Tibial nerve (tissue), 4 donors: Measurements from ENCODE around the gene TSPAN32. TPM values are rescaled to one million over a fixed set of nuclear protein-coding genes. Genes with fewer than 3 reads are reported as not detected.

Experiments
- DNase-seq, 2 donors: peaks; one replicate each; pipeline ENCODE4 v3.0.0-alpha.2; 2019; ENCODE audit warnings: low spot score in 2 of 2
- H3K27ac ChIP-seq, 4 donors: fragments of 200-600 bp; sonication (generic) in 3 of 4; one replicate each; pipeline ENCODE4 v1.5.1; 2017 to 2019; ENCODE audit warnings: mild to moderate bottlenecking in 1 of 4
- H3K27me3 ChIP-seq, 2 donors: fragments of 200-600 bp; sonication (generic) in 1 of 2; one replicate each; pipeline versions ENCODE4 v1.5.1 to v1.6.0; 2017 to 2019
- H3K36me3 ChIP-seq, 3 donors: fragments of 200-600 bp; sonication (generic); one replicate each; pipeline ENCODE4 v1.5.1; 2018 to 2019
- H3K4me1 ChIP-seq, 4 donors: fragments of 200-600 bp; sonication (generic) in 3 of 4; one replicate each; pipeline ENCODE4 v1.5.1; 2017 to 2019
- H3K4me3 ChIP-seq, 4 donors: fragments of 200-600 bp; sonication (generic) in 3 of 4; one replicate each; pipeline ENCODE4 v1.5.1; 2017 to 2019; ENCODE audit warnings: mild to moderate bottlenecking in 1 of 4, moderate library complexity in 1 of 4
- H3K9me3 ChIP-seq, 4 donors: fragments of 200-600 bp; sonication (generic) in 3 of 4; one replicate each; pipeline ENCODE4 v1.5.1; 2017 to 2019
- EP300 ChIP-seq, 2 donors: sonication (generic); formaldehyde crosslinking; IDR thresholded peaks; one replicate each; pipeline ENCODE4 v1.6.1; 2017; ENCODE audit warnings: antibody characterized with exemption in 2 of 2, mild to moderate bottlenecking in 1 of 2
- POLR2A ChIP-seq, 2 donors: fragments of 450-650 bp; IDR thresholded peaks; one replicate each; pipeline ENCODE4 v1.6.1; 2017; ENCODE audit warnings: antibody characterized with exemption in 2 of 2, mild to moderate bottlenecking in 2 of 2, moderate library complexity in 2 of 2
- WGBS, 2 donors: methylation state at CpG; one replicate each; pipeline ENCODE4 v1.1.5; 2018; 5-methylcytosine and 5-hydroxymethylcytosine counted together
- total RNA-seq, 4 donors: library from RNA; depleted of rRNA; stranded (reverse); fragments of >200 nt; gene quantifications; one replicate each; pipeline ENCODE4 v1.1.0, GENCODE V29; 2016
- TF ChIP-seq, protein P1 (sequence below), 5 experiments: fragments of 200-600 bp in 3 of 5; fragments of 450-650 bp in 2 of 5; sonication (generic) in 3 of 5; IDR thresholded peaks; one replicate each; pipeline ENCODE4 v1.5.1; 2016 to 2019; ENCODE audit warnings: antibody characterized with exemption in 5 of 5, mild to moderate bottlenecking in 3 of 5, moderate library complexity in 2 of 5

Gene TSPAN32
- total RNA-seq, 4 donors from 2014 or later: 1.8 to 9.0 (median 5.8) TPM

DNA sequence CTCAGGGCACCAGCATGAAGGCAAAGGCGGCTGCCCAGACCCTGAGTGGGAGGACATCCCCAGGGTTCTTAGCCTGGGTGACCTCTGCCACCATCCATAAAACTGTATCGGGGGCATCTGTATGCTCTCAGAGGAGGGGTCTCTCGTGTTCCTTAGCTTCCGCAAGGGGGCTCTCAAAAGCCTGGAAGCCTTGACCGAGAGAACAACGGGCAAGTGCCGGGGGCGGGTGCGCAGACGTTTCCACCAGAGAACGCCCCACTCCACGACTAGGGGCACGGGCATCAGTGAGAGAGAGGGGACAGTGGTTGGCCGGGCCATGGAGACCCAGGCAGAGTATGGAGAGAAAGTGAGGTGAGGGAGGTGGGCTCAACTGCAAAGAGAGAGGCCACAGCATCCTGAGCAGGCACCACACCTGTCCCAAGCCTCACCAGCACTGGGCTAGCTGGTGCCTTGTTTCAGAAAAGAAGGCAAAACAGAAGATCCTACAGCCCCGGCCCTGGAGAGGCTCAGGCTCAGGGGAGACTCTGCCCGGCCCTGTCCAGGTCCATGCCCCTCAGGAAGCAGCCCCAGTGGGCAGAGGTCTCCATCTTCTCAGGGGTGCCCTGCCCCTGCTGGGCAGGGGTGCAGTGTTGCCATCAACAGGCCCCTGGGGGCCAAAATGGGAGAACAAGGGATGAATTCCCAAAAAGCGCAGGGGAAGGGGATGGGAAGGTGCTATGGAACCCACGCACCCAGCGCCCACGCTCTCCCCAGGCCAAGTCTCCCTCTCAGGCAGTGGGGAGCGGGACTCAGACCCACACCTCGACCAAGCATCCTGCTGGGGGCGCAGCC, 5.9 kb downstream of the TSPAN32 start:
- no peaks in the 10 kb centered on the region for H3K36me3 ChIP-seq
- H3K9me3 ChIP-seq: no peaks in the 10 kb centered on the region
- peaks cover 0 to 78% (median 59%) of the 10 kb centered on the region in 4 donors for H3K4me1 ChIP-seq
- no peaks in the 10 kb centered on the region for H3K27me3 ChIP-seq
- peak overlapping the region; percentile 70 to 93 (median 90) for H3K27ac ChIP-seq
- TF ChIP-seq, protein P1, sequence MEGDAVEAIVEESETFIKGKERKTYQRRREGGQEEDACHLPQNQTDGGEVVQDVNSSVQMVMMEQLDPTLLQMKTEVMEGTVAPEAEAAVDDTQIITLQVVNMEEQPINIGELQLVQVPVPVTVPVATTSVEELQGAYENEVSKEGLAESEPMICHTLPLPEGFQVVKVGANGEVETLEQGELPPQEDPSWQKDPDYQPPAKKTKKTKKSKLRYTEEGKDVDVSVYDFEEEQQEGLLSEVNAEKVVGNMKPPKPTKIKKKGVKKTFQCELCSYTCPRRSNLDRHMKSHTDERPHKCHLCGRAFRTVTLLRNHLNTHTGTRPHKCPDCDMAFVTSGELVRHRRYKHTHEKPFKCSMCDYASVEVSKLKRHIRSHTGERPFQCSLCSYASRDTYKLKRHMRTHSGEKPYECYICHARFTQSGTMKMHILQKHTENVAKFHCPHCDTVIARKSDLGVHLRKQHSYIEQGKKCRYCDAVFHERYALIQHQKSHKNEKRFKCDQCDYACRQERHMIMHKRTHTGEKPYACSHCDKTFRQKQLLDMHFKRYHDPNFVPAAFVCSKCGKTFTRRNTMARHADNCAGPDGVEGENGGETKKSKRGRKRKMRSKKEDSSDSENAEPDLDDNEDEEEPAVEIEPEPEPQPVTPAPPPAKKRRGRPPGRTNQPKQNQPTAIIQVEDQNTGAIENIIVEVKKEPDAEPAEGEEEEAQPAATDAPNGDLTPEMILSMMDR (IDR thresholded peaks at IDR 0.05): no peak
- no peak for TF ChIP-seq POLR2A (IDR thresholded peaks at IDR 0.05)
- no peak for TF ChIP-seq EP300 (IDR thresholded peaks at IDR 0.05)
- no peak for DNase-seq
- no peak overlapping the region for H3K4me3 ChIP-seq
- WGBS, 2 donors: 70 to 85% methylated on average over 19 to 22 of the region's 23 CpGs

DNA sequence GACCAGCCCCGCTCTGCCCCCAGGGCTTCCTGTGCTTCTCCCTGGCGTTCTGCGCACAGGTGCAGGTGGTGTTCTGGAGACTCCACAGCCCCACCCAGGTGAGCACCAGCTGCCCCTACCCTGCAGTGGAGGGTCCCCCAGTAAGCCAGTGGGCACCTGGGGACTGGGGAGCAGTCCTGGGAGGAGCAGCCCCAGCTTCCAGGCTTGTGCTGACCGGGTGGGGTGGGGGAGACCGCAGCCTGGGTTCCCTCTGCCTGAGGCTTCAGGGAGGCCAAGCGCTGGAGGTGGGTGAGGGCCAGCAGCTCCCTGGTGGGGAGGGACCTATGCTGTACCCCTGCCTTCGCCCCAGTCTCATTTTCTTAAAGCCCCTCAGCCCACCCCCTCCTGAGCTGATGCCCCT, 6.9 kb downstream of the TSPAN32 start:
- Histone ChIP-seq H3K4me3 (no peak overlapping the region), H3K4me1 (peaks cover 0 to 78% (median 60%) of the 10 kb centered on the region in 4 donors), H3K9me3 (no peaks in the 10 kb centered on the region), H3K27me3 (no peaks in the 10 kb centered on the region), H3K27ac (peak overlapping the region in 2 of 4 donors; percentile 88 to 96), H3K36me3 (no peaks in the 10 kb centered on the region)
- TF ChIP-seq, protein P1 (IDR thresholded peaks at IDR 0.05): no peak
- no peak for TF ChIP-seq EP300 (IDR thresholded peaks at IDR 0.05)
- no peak for TF ChIP-seq POLR2A (IDR thresholded peaks at IDR 0.05)
- no peak for DNase-seq
- 93 to 96% methylated on average over 4 of the region's 7 CpGs for WGBS, 2 donors

DNA sequence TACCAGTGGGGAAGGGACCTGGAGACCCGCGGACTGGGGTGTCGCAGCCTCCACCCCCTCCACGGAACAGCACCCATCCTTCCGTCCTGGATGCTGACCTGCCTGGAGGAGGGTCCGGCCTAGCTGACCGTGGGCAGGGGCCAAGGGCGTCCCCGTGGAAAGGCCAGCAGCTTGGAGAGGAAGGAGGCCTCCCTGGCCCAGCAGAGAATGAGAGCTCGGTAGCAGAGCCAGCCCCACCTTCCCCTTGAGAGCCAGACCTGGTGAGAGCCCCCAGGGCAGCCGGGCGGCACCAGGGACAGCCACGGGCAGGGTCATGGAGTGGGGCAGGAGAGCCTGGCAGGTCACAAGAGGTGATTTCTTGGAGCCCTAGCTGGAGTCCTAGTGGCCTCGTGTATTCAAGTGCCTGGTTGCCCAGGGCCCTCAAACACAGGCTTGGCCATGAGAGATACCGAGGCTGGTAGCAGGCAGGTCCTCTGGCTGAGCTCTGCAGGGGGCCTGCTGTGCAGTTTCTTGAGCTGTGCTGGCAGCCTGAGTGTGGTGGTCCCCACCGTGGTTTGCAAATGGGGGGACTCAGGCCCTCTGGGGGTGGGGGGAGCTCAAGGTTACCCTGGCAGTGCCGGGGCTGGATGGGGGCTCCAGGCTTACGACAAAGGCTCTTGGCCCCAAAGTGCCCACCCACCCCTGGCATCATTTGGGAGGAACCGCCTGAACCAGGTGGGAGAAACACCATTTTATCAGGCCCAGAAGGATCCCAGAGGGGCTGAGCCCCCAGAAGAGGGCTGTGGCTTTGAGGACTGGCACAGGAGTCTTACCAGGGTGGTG, 7.6 kb downstream of the TSPAN32 start:
- TF ChIP-seq EP300 (IDR thresholded peaks at IDR 0.05) (no peak), POLR2A (IDR thresholded peaks at IDR 0.05) (no peak)
- TF ChIP-seq, protein P1 (IDR thresholded peaks at IDR 0.05): no peak
- peak overlapping the region in 2 of 4 donors; percentile 88 to 96 for H3K27ac ChIP-seq
- H3K27me3 ChIP-seq: no peaks in the 10 kb centered on the region
- DNase-seq: no peak
- WGBS, 2 donors: 66 to 75% methylated on average over 11 to 14 of the region's 19 CpGs
- H3K36me3 ChIP-seq: no peaks in the 10 kb centered on the region
- no peak overlapping the region for H3K4me3 ChIP-seq
- peaks cover 0 to 78% (median 64%) of the 10 kb centered on the region in 4 donors for H3K4me1 ChIP-seq
- H3K9me3 ChIP-seq: no peaks in the 10 kb centered on the region

DNA sequence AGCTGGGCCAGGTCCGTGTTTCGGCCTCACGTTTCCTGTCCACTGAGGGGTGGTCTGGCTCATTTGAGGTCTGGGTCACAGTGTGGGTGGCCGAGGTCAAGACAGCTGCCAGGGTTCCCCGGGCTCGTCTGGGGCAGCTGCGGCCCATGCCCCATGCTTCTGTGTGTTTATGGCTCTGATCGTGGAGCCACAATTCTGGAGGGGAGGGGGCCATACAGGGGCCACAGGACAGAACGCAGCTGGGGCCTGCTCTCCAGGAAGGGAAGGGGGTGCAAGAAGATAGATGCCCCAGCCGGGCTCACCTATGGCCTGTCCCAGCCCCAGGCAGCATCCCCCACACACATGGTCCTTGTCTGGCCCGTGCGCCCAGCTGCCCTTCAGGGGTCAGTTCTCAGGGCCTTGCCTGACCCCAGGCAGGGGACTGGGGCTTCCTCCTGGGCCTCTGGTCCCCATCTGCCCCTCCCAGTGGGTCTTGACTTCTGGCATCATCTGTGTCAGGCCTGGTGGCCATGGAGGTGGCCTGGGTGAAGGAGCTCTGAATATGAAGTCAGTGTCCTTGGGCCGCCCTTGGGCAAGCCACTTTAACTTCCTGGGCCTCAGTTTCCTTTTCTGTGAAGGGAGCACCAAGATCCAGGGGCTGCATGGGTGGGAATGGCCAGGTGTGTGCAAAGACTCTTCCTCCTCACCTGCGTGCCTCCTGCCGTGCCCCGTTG, 8.4 kb downstream of the TSPAN32 start:
- Histone ChIP-seq H3K36me3 (no peaks in the 10 kb centered on the region), H3K27me3 (no peaks in the 10 kb centered on the region), H3K27ac (peak overlapping the region in 3 of 4 donors; percentile 26 to 96 (median 88)), H3K9me3 (no peaks in the 10 kb centered on the region), H3K4me1 (peaks cover 0 to 78% (median 62%) of the 10 kb centered on the region in 4 donors), H3K4me3 (no peak overlapping the region)
- DNase-seq: no peak
- TF ChIP-seq POLR2A (IDR thresholded peaks at IDR 0.05): no peak
- TF ChIP-seq, protein P1 (IDR thresholded peaks at IDR 0.05): no peak
- no peak for TF ChIP-seq EP300 (IDR thresholded peaks at IDR 0.05)
- WGBS, 2 donors: 71% methylated on average over 13 to 14 of the region's 16 CpGs
